Trophoblast cell (in vitro differentiated cells and primary cell): ENCODE measurements around the gene WDR45B.

Source experiments
- DNase-seq, 2 donors: peaks; one replicate each; pipeline ENCODE4 v3.0.0-alpha.2; 2016
- H2AFZ ChIP-seq: 2 replicates; pipeline ENCODE4 v1.6.1; 2013; ENCODE audit warnings: low read length, moderate library complexity, mild to moderate bottlenecking; ENCODE audit not compliant: insufficient read depth, poor library complexity
- H2AK5ac ChIP-seq: 2 replicates; pipeline ENCODE4 v1.6.1; 2013; ENCODE audit warnings: mild to moderate bottlenecking, low read length
- H2BK120ac ChIP-seq: 2 replicates; pipeline ENCODE4 v1.6.1; 2013; ENCODE audit warnings: low read length, mild to moderate bottlenecking, moderate library complexity; ENCODE audit not compliant: insufficient read depth, poor library complexity
- H2BK12ac ChIP-seq: 2 replicates; pipeline ENCODE4 v1.6.1; 2013; ENCODE audit warnings: mild to moderate bottlenecking, low read length, moderate library complexity
- H2BK5ac ChIP-seq: 2 replicates; pipeline ENCODE4 v1.6.1; 2013; ENCODE audit warnings: low read length, low read depth, moderate library complexity, mild to moderate bottlenecking; ENCODE audit not compliant: poor library complexity
- H3K14ac ChIP-seq: 2 replicates; pipeline ENCODE4 v1.6.1; 2013; ENCODE audit warnings: mild to moderate bottlenecking, low read length
- H3K18ac ChIP-seq: 2 replicates; pipeline ENCODE4 v1.6.1; 2013; ENCODE audit warnings: mild to moderate bottlenecking, low read length
- H3K23ac ChIP-seq: 2 replicates; pipeline ENCODE4 v1.6.1; 2013; ENCODE audit warnings: low read length
- H3K27ac ChIP-seq: 2 replicates; pipeline ENCODE4 v1.5.1; 2013; ENCODE audit warnings: low read depth, mild to moderate bottlenecking, inconsistent platforms, low read length, moderate library complexity
- H3K27me3 ChIP-seq: 2 replicates; pipeline ENCODE4 v1.6.1; 2013; ENCODE audit warnings: inconsistent platforms, mild to moderate bottlenecking, low read length, moderate library complexity; ENCODE audit not compliant: insufficient read depth
- H3K36me3 ChIP-seq, 2 experiments: 1 replicate in 1 of 2; 2 replicates in 1 of 2; pipeline ENCODE4 v1.6.1; 2013; ENCODE audit warnings: low read length in 2 of 2, mild to moderate bottlenecking in 2 of 2, moderate library complexity in 1 of 2; ENCODE audit not compliant: insufficient read depth in 2 of 2, control insufficient read depth in 1 of 2
- H3K4ac ChIP-seq: 2 replicates; pipeline ENCODE4 v1.6.1; 2013; ENCODE audit warnings: low read depth, mild to moderate bottlenecking, low read length, moderate library complexity
- H3K4me1 ChIP-seq, 2 experiments: 1 replicate in 1 of 2; 2 replicates in 1 of 2; pipeline ENCODE4 v1.6.1; 2013; ENCODE audit warnings: low read length in 2 of 2, mild to moderate bottlenecking in 2 of 2, moderate library complexity in 1 of 2; ENCODE audit not compliant: insufficient read depth in 2 of 2, control insufficient read depth in 1 of 2
- H3K4me2 ChIP-seq: 2 replicates; pipeline ENCODE4 v1.6.1; 2013; ENCODE audit warnings: inconsistent platforms, mild to moderate bottlenecking, low read length, moderate library complexity
- H3K4me3 ChIP-seq: 2 replicates; pipeline ENCODE4 v1.5.1; 2013; ENCODE audit warnings: mild to moderate bottlenecking, low read depth, low read length, inconsistent platforms
- H3K79me1 ChIP-seq: one replicate; pipeline ENCODE4 v1.6.1; 2013; ENCODE audit warnings: low read length
- H3K79me2 ChIP-seq: 2 replicates; pipeline ENCODE4 v1.6.1; 2013; ENCODE audit warnings: low read length, mild to moderate bottlenecking; ENCODE audit not compliant: control insufficient read depth, insufficient read depth, poor library complexity
- H3K9ac ChIP-seq: 2 replicates; pipeline ENCODE4 v1.6.1; 2013; ENCODE audit warnings: mild to moderate bottlenecking, low read length
- H3K9me3 ChIP-seq: 2 replicates; pipeline ENCODE4 v1.6.1; 2013; ENCODE audit warnings: low read depth, mild to moderate bottlenecking, control low read depth, inconsistent platforms, low read length; ENCODE audit not compliant: insufficient read depth
- H4K12ac ChIP-seq: 2 replicates; pipeline ENCODE4 v1.6.1; 2013; ENCODE audit warnings: low read depth, mild to moderate bottlenecking, low read length, moderate library complexity
- H4K8ac ChIP-seq: 2 replicates; pipeline ENCODE4 v1.6.1; 2013; ENCODE audit warnings: low read depth, mild to moderate bottlenecking, low read length, moderate library complexity
- H4K91ac ChIP-seq: one replicate; pipeline ENCODE4 v1.6.1; 2013; ENCODE audit warnings: low read depth, mild to moderate bottlenecking, low read length, moderate library complexity
- WGBS: extraction: QIAGEN DNeasy Blood & Tissue Kit; methylation state at CpG from one replicate; pipeline ENCODE4 v1.1.7; 2013; ENCODE audit warnings: missing lambda C conversion rate; ENCODE audit not compliant: insufficient read length, insufficient coverage; ENCODE audit errors: extremely low coverage; 5-methylcytosine and 5-hydroxymethylcytosine counted together

The WDR45B gene

DNA sequence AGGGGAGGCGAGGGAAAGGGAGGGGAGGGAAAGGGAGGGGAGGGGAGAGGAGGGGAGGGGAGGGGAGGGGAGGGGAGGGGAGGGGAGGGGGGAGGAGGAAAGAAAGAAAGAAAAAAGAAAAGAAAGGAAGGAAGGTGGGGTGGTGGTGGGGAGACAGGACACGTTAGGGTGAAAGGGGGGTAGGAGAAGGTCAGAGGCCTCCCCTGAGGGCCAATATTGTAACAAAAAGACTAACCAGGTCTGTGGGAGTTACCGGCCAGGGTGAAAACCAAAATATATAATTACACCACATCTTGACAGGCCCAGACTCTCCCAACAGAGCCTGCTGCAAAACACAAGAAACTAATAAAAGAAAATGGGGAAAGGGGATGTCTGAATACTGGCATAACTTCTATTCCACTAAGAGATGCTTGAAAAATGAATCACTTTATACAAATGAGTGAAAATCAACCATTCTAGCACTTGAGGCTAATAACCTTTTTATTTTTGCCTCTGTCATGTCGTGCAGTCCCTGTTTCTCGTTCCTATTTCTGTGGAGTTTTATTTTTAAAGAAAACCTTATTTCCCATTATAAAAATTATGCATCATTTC is 10.0 kb downstream of the WDR45B start:
- H3K4me2 ChIP-seq, result no peak overlapping the region
- no peak overlapping the region for H3K23ac ChIP-seq
- H3K9ac ChIP-seq, result no peak overlapping the region
- H2BK5ac ChIP-seq, result no peak overlapping the region
- H3K18ac ChIP-seq, result no peak overlapping the region
- peaks cover 13% of the 10 kb centered on the region for H3K79me2 ChIP-seq
- H3K4ac ChIP-seq, result no peak overlapping the region
- no peak for DNase-seq
- no peak overlapping the region for H4K91ac ChIP-seq
- no peaks in the 10 kb centered on the region for H3K27me3 ChIP-seq
- no peak overlapping the region for H3K14ac ChIP-seq
- no CpG with 5 or more reads among the region's 5 CpGs for WGBS
- no peaks in the 10 kb centered on the region for H3K9me3 ChIP-seq
- H2BK12ac ChIP-seq, result no peak overlapping the region
- no peak overlapping the region for H2AFZ ChIP-seq
- H3K79me1 ChIP-seq, result no peaks in the 10 kb centered on the region
- no peak overlapping the region for H2AK5ac ChIP-seq
- H2BK120ac ChIP-seq, result no peak overlapping the region
- no peak overlapping the region for H3K4me3 ChIP-seq
- H3K27ac ChIP-seq, result no peak overlapping the region
- no peak overlapping the region for H4K12ac ChIP-seq
- no peak overlapping the region for H4K8ac ChIP-seq
- H3K4me1 ChIP-seq, result peaks cover 0 to 4% of the 10 kb centered on the region in 2 experiments
- peaks cover 40 to 42% of the 10 kb centered on the region in 2 experiments for H3K36me3 ChIP-seq

DNA sequence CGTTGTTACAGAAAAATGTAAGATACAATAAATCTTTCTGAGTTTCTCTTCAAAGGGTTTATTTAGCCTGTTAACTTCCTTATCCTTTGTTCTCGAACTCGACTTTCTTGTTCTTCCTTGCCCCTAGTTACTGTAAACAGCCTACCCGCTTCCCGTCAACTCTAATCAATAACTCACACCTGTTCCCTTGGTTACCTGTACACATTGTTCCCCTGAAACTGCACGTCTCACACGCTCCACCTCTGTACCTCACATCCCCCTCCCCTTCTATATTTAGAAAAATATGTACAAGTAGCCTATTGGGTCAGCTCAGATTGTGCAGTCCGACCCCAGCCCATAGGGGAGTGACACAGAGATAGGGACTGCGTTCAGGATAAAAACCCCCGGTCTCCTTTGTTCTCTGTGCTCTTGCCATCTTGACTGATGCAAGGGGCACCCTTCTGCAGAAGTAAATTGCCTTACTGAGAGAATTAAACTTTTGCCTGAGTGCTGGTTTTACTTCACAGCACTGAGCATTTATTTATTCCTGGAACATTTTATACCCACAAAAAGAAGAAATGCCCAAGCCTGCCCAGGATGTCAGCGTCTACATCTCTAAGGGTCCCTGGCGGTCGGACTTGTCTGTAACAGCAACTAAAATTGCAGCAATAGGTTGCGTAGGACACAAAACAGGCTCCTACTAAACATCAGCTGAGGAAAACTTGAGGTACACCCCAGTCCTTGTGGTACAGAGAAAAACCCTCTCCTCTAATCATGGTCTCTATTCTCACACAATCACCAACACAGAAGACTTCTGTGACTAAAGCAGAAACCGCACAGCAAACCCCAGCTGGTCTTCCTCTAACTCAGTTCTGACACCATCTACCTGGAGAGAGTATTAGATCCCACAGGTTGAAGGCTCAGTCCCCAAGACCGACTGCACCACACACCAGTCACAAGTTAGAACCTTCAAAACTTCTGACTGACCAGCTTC is 11.3 kb downstream of the WDR45B start:
- Histone ChIP-seq H3K79me1 (no peaks in the 10 kb centered on the region), H3K27me3 (no peaks in the 10 kb centered on the region), H2AK5ac (no peak overlapping the region), H3K4me1 (peaks cover 0 to 4% of the 10 kb centered on the region in 2 experiments), H3K23ac (no peak overlapping the region), H4K91ac (no peak overlapping the region), H3K27ac (no peak overlapping the region), H2BK120ac (no peak overlapping the region), H2AFZ (no peak overlapping the region), H4K8ac (no peak overlapping the region), H3K4me2 (no peak overlapping the region), H3K79me2 (peaks cover 10% of the 10 kb centered on the region), H3K14ac (no peak overlapping the region), H2BK12ac (no peak overlapping the region), H2BK5ac (no peak overlapping the region), H3K9me3 (no peaks in the 10 kb centered on the region), H3K18ac (peak overlapping the region; percentile 21), H3K36me3 (peaks cover 27 to 32% of the 10 kb centered on the region in 2 experiments), H3K9ac (no peak overlapping the region), H3K4me3 (no peak overlapping the region), H4K12ac (no peak overlapping the region), H3K4ac (peak overlapping the region; percentile 82)
- DNase-seq, result peak; percentile 53 to 70
- WGBS, result no CpG with 5 or more reads among the region's 16 CpGs

DNA sequence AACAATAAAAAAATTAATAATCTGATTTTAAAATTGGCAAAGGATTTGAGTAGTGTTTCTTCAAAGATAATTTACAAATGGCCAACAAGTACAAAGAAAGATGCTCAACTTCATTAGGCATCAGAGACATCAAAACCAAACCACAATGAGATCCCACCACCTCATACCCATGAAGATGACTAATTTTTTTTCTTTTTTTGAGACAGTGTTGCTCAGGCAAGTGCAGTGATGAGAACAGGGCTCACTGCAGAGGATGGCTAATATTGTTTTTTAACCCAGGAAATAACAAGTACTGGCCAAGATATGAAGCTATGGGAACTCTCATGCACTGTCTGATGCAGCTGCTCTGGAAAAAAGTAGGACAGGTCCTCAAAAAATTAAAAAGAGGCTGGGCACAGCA is 14.9 kb downstream of the WDR45B start:
- peaks cover 25 to 27% of the 10 kb centered on the region in 2 experiments for H3K36me3 ChIP-seq
- H3K79me1 ChIP-seq, result no peaks in the 10 kb centered on the region
- H3K79me2 ChIP-seq, result peaks cover 4% of the 10 kb centered on the region
- no peaks in the 10 kb centered on the region for H3K27me3 ChIP-seq
- H3K9ac ChIP-seq, result no peak overlapping the region
- H2BK5ac ChIP-seq, result no peak overlapping the region
- H3K27ac ChIP-seq, result no peak overlapping the region
- no peak overlapping the region for H4K91ac ChIP-seq
- H3K4ac ChIP-seq, result no peak overlapping the region
- no peak overlapping the region for H4K8ac ChIP-seq
- no peak overlapping the region for H3K14ac ChIP-seq
- no peak overlapping the region for H2AFZ ChIP-seq
- H3K4me1 ChIP-seq, result peaks cover 0 to 4% of the 10 kb centered on the region in 2 experiments
- H2BK12ac ChIP-seq, result no peak overlapping the region
- DNase-seq, result no peak
- H2AK5ac ChIP-seq, result no peak overlapping the region
- no peak overlapping the region for H3K23ac ChIP-seq
- no peaks in the 10 kb centered on the region for H3K9me3 ChIP-seq
- H3K4me3 ChIP-seq, result no peak overlapping the region
- H3K18ac ChIP-seq, result no peak overlapping the region
- H4K12ac ChIP-seq, result no peak overlapping the region
- H2BK120ac ChIP-seq, result no peak overlapping the region
- H3K4me2 ChIP-seq, result no peak overlapping the region

DNA sequence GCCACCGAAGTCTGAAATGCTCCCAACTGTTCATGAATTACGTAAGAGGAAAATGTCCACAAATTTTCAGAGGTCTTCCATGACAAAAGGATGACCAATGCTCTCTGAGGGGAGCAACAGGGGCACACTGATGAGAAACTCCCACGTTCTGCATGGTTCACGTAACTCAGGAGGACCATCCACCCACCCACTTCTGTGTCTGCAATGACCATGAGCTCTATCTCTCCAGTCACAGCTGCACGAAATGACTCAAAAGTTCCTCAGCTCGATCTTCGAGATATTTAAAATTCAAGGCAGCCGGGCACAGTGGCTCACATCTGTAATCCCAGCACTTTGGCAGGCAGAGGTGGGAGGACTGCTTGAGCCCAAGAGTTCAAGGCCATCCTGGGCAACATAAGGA is 15.8 kb downstream of the WDR45B start:
- no peak overlapping the region for H3K14ac ChIP-seq
- H3K23ac ChIP-seq, result no peak overlapping the region
- no peak overlapping the region for H2AK5ac ChIP-seq
- no peak overlapping the region for H3K4me3 ChIP-seq
- no peaks in the 10 kb centered on the region for H3K27me3 ChIP-seq
- DNase-seq, result no peak
- H4K91ac ChIP-seq, result no peak overlapping the region
- H2BK12ac ChIP-seq, result no peak overlapping the region
- H3K9ac ChIP-seq, result no peak overlapping the region
- H4K8ac ChIP-seq, result no peak overlapping the region
- H3K36me3 ChIP-seq, result peaks cover 31 to 32% of the 10 kb centered on the region in 2 experiments
- H3K27ac ChIP-seq, result no peak overlapping the region
- peaks cover 4% of the 10 kb centered on the region for H3K79me2 ChIP-seq
- H4K12ac ChIP-seq, result no peak overlapping the region
- peak overlapping the region; percentile 2 for H3K4ac ChIP-seq
- H3K18ac ChIP-seq, result no peak overlapping the region
- H3K4me2 ChIP-seq, result no peak overlapping the region
- no CpG with 5 or more reads among the region's 8 CpGs for WGBS
- peaks cover 0 to 4% of the 10 kb centered on the region in 2 experiments for H3K4me1 ChIP-seq
- no peaks in the 10 kb centered on the region for H3K79me1 ChIP-seq
- no peak overlapping the region for H2BK5ac ChIP-seq
- H2BK120ac ChIP-seq, result no peak overlapping the region
- no peak overlapping the region for H2AFZ ChIP-seq
- no peaks in the 10 kb centered on the region for H3K9me3 ChIP-seq
